Activated naive CD8-positive, alpha-beta T cell treated with anti-CD3 and anti-CD28 coated beads, Interleukin-2, amount 10 ng/mL, durations not matched to agents 7 days and 5 days (primary cell): ENCODE results near the gene PPP1R18. TPM values are rescaled to one million over a fixed set of nuclear protein-coding genes. Genes with fewer than 3 reads are reported as not detected.

Source experiments
- ATAC-seq: fragments of 150-1000 bp; cut with Tn5 transposase; one replicate; pipeline ENCODE4 v1.10.0; 2021; ENCODE audit warnings: low read depth, moderate library complexity
- POLR2A ChIA-PET: fragments of 350-600 bp; sonication (Branson Sonifier 250); formaldehyde crosslinking; loops from one replicate; lab custom pipeline; 2021; ENCODE audit warnings: antibody characterized with exemption; lab: Charles Lee
- DNase-seq: peaks from one replicate; pipeline ENCODE4 v3.0.0; 2021
- H3K27ac Mint-ChIP-seq: one replicate; pipeline ENCODE4 v1.8.0; 2022; ENCODE audit warnings: mild to moderate bottlenecking, mixed read lengths
- H3K27me3 Mint-ChIP-seq: one replicate; pipeline ENCODE4 v1.8.0; 2022; ENCODE audit warnings: mild to moderate bottlenecking, moderate library complexity, mixed read lengths
- H3K36me3 Mint-ChIP-seq: one replicate; pipeline ENCODE4 v1.8.0; 2021; ENCODE audit warnings: mild to moderate bottlenecking, mixed read lengths
- H3K4me1 Mint-ChIP-seq: one replicate; pipeline ENCODE4 v1.8.0; 2021; ENCODE audit warnings: mixed read lengths
- H3K4me3 Mint-ChIP-seq: one replicate; pipeline ENCODE4 v1.8.0; 2022; ENCODE audit warnings: mild to moderate bottlenecking, moderate library complexity, mixed read lengths
- H3K9me3 Mint-ChIP-seq: one replicate; pipeline ENCODE4 v1.8.0; 2021; ENCODE audit warnings: mixed read lengths
- total RNA-seq, 2 experiments: library from RNA; stranded (reverse); gene quantifications; one replicate each; pipeline ENCODE4 v1.2.3, GENCODE V29; 2021

The PPP1R18 gene
- total RNA-seq, 2 experiments from 2014 or later: 245 to 251 TPM

- Mint-ChIP-seq H3K9me3 (no peaks in the 10 kb centered on the region), H3K4me1 (peaks cover 32% of the 10 kb centered on the region), H3K27ac (no peak overlapping the region), H3K4me3 (peak overlapping the region; percentile 98), H3K36me3 (peaks cover 4% of the 10 kb centered on the region), H3K27me3 (no peaks in the 10 kb centered on the region)
- ATAC-seq (no peak), DNase-seq (no peak)
- POLR2A ChIA-PET: interaction anchor here (0.8 to 3.6 kb wide), 7 partner anchors 9 to 51 kb away, joined by 3 to 12 read pairs (median 4); partner anchors contain the start of genes FLOT1, MDC1 and TUBB
These were observed 4.9 kb upstream of the PPP1R18 start for GRCh38 chr6:30691208-30691847.

DNA sequence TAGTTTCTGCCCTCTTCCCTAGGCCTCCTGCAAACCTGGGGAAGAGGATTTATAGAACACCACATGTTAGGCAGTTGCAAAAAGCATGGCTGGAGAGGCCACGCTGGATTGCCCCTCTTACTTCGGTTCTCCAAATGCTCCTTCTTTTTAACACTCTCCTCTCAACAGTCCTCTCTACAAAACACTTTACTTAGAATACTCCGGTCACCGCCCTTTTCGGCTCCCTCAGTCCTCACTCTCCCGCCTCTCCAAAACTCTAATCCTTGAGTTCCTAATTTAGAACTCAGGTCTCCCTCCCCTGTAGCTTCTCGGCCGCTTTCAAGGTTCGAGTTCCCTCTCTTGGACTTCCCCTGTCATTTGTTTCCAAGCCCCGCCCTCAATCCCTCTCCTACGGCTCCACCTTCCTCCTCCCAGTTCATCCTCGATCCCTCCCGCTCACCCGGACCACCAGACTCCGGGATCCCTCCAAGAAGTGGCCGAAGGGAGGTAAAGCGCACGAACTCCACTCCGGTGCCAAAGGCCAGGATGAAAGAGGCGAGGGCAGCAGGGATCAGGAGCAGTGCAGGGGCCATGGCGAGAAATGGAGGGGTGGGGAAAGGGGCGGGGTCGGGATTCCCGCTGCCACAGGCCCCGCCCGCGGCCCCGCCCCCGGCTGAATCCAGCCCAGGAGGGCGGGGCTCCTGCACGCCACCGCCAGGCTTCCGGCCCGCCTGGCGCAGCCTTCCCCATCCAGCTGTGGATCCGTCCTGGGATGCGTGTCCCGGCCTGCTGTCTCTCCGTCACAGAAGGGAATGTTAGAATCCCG is 4.2 kb upstream of the PPP1R18 start, which contains the start of gene NRM:
Gene NRM (minus strand): TSS at position 582 of the 805 bp plus-strand sequence. CDS start 10 bp downstream, at position 572.
- peak; percentile 20 for ATAC-seq
- peak within 1 kb of the TSS; percentile 98 for H3K4me3 Mint-ChIP-seq
- no peaks in the 10 kb centered on the region for H3K27me3 Mint-ChIP-seq
- peak within 1 kb of the TSS; percentile 80 for H3K27ac Mint-ChIP-seq
- H3K4me1 Mint-ChIP-seq: peaks cover 32% of the 10 kb centered on the region
- peaks cover 10% of the 10 kb centered on the region for H3K36me3 Mint-ChIP-seq
- POLR2A ChIA-PET: interaction anchor here (0.8 to 3.6 kb wide), 7 partner anchors 9 to 51 kb away, joined by 3 to 12 read pairs (median 4); partner anchors contain the start of genes FLOT1, MDC1 and TUBB
- DNase-seq: peak; percentile 90
- H3K9me3 Mint-ChIP-seq: no peaks in the 10 kb centered on the region

GRCh38 chr6:30689985-30690384 is 3.5 kb upstream of the PPP1R18 start:
- POLR2A ChIA-PET: interaction anchor here (1.0 to 3.6 kb wide), 6 partner anchors 10 to 41 kb away, joined by 3 to 12 read pairs (median 5); partner anchors contain the start of gene MDC1
- peak overlapping the region; percentile 80 for H3K27ac Mint-ChIP-seq
- ATAC-seq: no peak
- peaks cover 17% of the 10 kb centered on the region for H3K36me3 Mint-ChIP-seq
- H3K4me3 Mint-ChIP-seq: peak overlapping the region; percentile 98
- no peak for DNase-seq
- H3K9me3 Mint-ChIP-seq: no peaks in the 10 kb centered on the region
- no peaks in the 10 kb centered on the region for H3K27me3 Mint-ChIP-seq
- peaks cover 35% of the 10 kb centered on the region for H3K4me1 Mint-ChIP-seq

DNA sequence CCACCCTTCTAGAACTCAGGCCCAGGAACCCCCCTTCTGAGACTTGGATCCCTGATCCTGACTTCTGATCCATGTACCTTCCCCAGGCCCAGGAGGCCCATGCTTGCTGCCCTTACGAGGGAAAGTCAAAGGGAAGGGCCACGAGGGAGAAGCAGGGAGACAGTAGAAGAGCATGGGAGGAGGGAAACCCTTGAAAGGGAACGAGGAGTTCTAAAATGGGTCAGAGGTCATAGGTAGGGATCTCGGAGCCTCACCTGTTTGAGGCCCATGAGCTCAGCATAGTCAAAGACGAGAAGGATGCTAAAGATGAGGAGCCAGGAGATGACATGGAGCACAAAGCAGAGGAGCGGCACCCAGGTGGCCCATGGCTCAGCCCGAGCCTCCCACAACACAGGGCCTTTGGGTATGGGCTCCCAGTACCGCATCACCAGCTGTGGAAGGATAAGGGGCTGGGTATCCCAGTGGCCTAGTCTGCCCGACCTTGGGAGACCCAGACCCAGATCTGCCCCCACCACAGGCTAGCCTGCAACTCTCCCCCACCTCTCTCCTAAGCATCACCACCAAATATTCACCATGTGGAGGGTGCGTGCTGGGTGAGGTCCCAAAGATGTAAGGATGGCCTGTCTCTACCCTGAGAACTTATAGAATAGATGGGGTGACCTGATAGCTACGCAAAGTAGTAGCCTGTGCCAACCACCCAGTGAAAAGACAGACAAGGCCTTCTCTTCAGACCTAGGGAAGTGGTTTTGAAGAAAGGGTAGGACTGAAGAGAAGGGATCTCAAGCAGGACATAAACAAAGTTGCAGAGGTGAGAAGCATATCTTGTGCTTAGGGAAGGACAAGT is 2.8 kb upstream of the PPP1R18 start:
- H3K4me3 Mint-ChIP-seq: peak overlapping the region; percentile 98
- H3K9me3 Mint-ChIP-seq: no peaks in the 10 kb centered on the region
- no peak for DNase-seq
- peaks cover 36% of the 10 kb centered on the region for H3K4me1 Mint-ChIP-seq
- H3K27ac Mint-ChIP-seq: peak overlapping the region; percentile 66
- H3K36me3 Mint-ChIP-seq: peaks cover 18% of the 10 kb centered on the region
- ATAC-seq: no peak
- no peaks in the 10 kb centered on the region for H3K27me3 Mint-ChIP-seq
- POLR2A ChIA-PET: interaction anchor here (1.1 to 3.6 kb wide), 8 partner anchors 8 to 48 kb away, joined by 3 to 37 read pairs (median 6); partner anchors contain the start of gene MDC1

GRCh38 chr6:30688569-30688968 is 2.1 kb upstream of the PPP1R18 start:
- Mint-ChIP-seq H3K4me3 (peak overlapping the region; percentile 91), H3K27me3 (no peaks in the 10 kb centered on the region), H3K9me3 (no peaks in the 10 kb centered on the region), H3K27ac (peak overlapping the region; percentile 99), H3K36me3 (peaks cover 25% of the 10 kb centered on the region), H3K4me1 (peaks cover 36% of the 10 kb centered on the region)
- ATAC-seq (no peak), DNase-seq (no peak)
- POLR2A ChIA-PET: interaction anchor here (1.0 to 3.6 kb wide), 10 partner anchors 8 to 48 kb away, joined by 3 to 37 read pairs (median 6); partner anchors contain the start of genes MDC1 and TUBB

DNA sequence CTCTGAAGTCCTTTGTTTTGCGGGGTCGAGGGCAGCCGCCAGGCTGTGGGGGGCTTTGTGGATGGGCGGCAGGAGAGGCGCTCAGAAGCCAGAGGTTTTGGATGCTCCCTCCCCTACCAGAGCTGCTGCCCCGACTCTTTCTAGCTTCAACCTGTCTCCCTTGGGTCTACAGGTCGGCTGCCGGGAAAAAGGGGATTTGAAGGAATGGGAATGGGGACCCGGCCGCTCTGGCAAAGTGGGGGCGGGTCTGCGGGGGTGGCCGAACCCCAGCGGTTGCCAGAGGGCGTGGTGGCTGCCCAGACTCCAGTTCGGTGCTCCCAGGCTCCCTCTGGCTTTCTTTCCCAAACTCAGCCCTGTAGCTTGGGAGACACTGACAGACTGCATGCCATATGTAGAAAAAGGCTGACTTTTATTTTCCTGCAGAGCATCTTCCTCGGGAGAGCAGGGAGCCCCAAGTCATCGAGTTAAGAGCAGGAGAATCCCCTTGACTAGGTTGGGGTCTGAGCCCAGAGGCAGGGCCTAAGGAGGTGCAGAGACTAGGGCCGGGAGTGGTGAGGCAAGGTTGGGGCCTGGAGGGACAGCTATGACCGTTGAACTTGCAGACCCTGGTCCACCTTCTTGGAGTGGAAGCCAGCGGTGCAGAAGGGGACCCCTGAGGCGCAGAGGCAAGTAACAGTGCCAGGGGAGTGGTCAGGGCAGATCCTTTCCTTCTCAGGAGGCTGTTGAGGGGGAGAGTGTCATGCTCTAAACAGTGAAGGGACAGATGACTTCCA is 1.4 kb upstream of the PPP1R18 start:
- Mint-ChIP-seq H3K4me3 (peak overlapping the region; percentile 91), H3K4me1 (peaks cover 36% of the 10 kb centered on the region), H3K27ac (peak overlapping the region; percentile 99), H3K27me3 (no peaks in the 10 kb centered on the region), H3K36me3 (peaks cover 32% of the 10 kb centered on the region), H3K9me3 (no peaks in the 10 kb centered on the region)
- POLR2A ChIA-PET: interaction anchor here (0.8 to 3.0 kb wide), 11 partner anchors 9 to 73 kb away, joined by 3 to 37 read pairs (median 5); partner anchors contain the start of genes MDC1 and TUBB
- no peak for DNase-seq
- no peak for ATAC-seq

GRCh38 chr6:30686908-30687658 is 638 bp upstream of the PPP1R18 start:
- Mint-ChIP-seq H3K27ac (peak overlapping the region; percentile 99), H3K27me3 (no peaks in the 10 kb centered on the region), H3K9me3 (no peaks in the 10 kb centered on the region), H3K4me3 (peak overlapping the region; percentile 91), H3K36me3 (peaks cover 38% of the 10 kb centered on the region), H3K4me1 (peaks cover 36% of the 10 kb centered on the region)
- ATAC-seq: peak; percentile 18
- peak; percentile 83 for DNase-seq
- POLR2A ChIA-PET: interaction anchor here (0.8 to 3.0 kb wide), 9 partner anchors 8 to 72 kb away, joined by 3 to 37 read pairs (median 6); partner anchors contain the start of genes MDC1 and TUBB

GRCh38 chr6:30685157-30686008 is 1.1 kb downstream of the PPP1R18 start:
- Mint-ChIP-seq H3K27me3 (no peaks in the 10 kb centered on the region), H3K27ac (peak overlapping the region; percentile 99), H3K36me3 (peaks cover 54% of the 10 kb centered on the region), H3K4me3 (peak overlapping the region; percentile 91), H3K4me1 (peaks cover 34% of the 10 kb centered on the region), H3K9me3 (no peaks in the 10 kb centered on the region)
- DNase-seq (peak; percentile 60), ATAC-seq (no peak)
- POLR2A ChIA-PET: interaction anchor here (0.6 to 16.6 kb wide), 11 partner anchors 9 to 70 kb away, joined by 3 to 512 read pairs (median 6); partner anchors contain the start of genes DHX16, FLOT1, IER3 and MDC1

DNA sequence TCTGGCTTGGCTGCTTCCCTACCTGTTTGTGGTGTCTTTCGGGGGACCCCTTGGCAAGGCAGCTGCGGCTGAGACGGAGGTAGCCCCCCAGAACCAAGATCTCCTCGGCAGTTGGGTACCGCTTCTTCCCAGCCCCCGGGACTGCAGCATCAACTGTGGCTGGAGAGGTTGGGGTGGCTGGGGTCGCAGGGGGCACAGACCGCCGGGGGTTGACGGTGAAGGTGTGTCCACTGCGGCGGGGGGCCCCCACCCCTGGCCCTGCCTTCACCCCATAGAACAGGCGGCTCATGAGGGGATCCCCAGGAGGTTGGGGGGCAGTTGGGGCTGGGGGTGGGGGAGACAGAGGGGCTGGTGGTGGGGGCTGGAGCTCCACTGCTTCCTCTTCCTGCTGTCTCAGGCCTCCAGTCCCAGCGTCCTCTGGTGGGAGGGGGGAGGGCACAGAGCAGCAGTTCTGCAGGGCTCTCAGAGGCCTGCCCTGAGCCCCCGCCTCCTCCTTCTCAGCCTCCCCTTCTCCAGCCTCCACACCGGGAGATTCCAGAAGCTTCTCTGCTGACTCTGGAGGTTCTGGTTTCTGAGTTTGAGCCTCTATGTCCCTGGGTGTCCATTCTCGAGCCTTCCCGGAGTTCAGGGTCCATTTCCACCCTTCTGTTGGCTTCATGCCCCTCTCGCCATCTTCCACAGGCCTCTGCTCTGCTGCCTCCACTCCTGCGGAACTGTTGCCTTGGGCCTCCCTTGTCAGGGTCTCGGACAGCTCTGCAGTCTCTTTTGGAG is 1.9 kb downstream of the PPP1R18 start:
- peak; percentile 68 for DNase-seq
- peaks cover 31% of the 10 kb centered on the region for H3K4me1 Mint-ChIP-seq
- H3K9me3 Mint-ChIP-seq: no peaks in the 10 kb centered on the region
- H3K4me3 Mint-ChIP-seq: peak overlapping the region; percentile 91
- ATAC-seq: peak; percentile 10
- H3K36me3 Mint-ChIP-seq: peaks cover 62% of the 10 kb centered on the region
- H3K27me3 Mint-ChIP-seq: no peaks in the 10 kb centered on the region
- peak overlapping the region; percentile 99 for H3K27ac Mint-ChIP-seq
- POLR2A ChIA-PET: interaction anchor here (0.6 to 16.6 kb wide), 14 partner anchors 9 to 69 kb away, joined by 3 to 512 read pairs (median 6); partner anchors contain the start of genes DHX16, FLOT1, IER3 and MDC1

GRCh38 chr6:30683980-30684338 is 2.5 kb downstream of the PPP1R18 start:
- no peaks in the 10 kb centered on the region for H3K27me3 Mint-ChIP-seq
- H3K4me3 Mint-ChIP-seq: peak overlapping the region; percentile 91
- POLR2A ChIA-PET: interaction anchor here (0.7 to 16.6 kb wide), 13 partner anchors 8 to 69 kb away, joined by 3 to 512 read pairs (median 6); partner anchors contain the start of genes DHX16, IER3, MDC1 and MRPS18B
- H3K4me1 Mint-ChIP-seq: peaks cover 29% of the 10 kb centered on the region
- H3K27ac Mint-ChIP-seq: peak overlapping the region; percentile 99
- ATAC-seq: no peak
- no peaks in the 10 kb centered on the region for H3K9me3 Mint-ChIP-seq
- no peak for DNase-seq
- peaks cover 66% of the 10 kb centered on the region for H3K36me3 Mint-ChIP-seq
